Esophagus (tissue), 2 donors: Measurements from ENCODE around the gene PJVK. TPM values are rescaled to one million over a fixed set of nuclear protein-coding genes. Genes with fewer than 3 reads are reported as not detected.

Source experiments
- H3K27ac ChIP-seq, 2 donors: one replicate each; pipeline ENCODE4 v1.5.1; 2013; ENCODE audit warnings: low read depth in 2 of 2, mild to moderate bottlenecking in 2 of 2, inconsistent platforms in 1 of 2, low read length in 1 of 2, moderate library complexity in 1 of 2
- H3K27me3 ChIP-seq, 2 donors: one replicate each; pipeline ENCODE4 v1.6.1; 2013; ENCODE audit warnings: low read length in 2 of 2, control low read depth in 1 of 2, mild to moderate bottlenecking in 1 of 2; ENCODE audit not compliant: insufficient read depth in 2 of 2, control insufficient read depth in 1 of 2
- H3K36me3 ChIP-seq, 2 donors: one replicate each; pipeline ENCODE4 v1.6.1; 2013; ENCODE audit warnings: low read length in 1 of 2; ENCODE audit not compliant: control insufficient read depth in 2 of 2, insufficient read depth in 2 of 2
- H3K4me1 ChIP-seq, 2 donors: one replicate each; pipeline ENCODE4 v1.6.1; 2013; ENCODE audit warnings: low read length in 1 of 2; ENCODE audit not compliant: control insufficient read depth in 2 of 2, insufficient read depth in 2 of 2
- H3K4me3 ChIP-seq, 2 donors: one replicate each; pipeline ENCODE4 v1.5.1; 2013; ENCODE audit warnings: low read length in 2 of 2, mild to moderate bottlenecking in 2 of 2, low read depth in 1 of 2, moderate library complexity in 1 of 2
- H3K9me3 ChIP-seq, 2 donors: one replicate each; pipeline ENCODE4 v1.6.1; 2013; ENCODE audit warnings: mild to moderate bottlenecking in 2 of 2, low read depth in 1 of 2, low read length in 1 of 2, moderate library complexity in 1 of 2; ENCODE audit not compliant: control insufficient read depth in 2 of 2, insufficient read depth in 1 of 2
- WGBS, 2 donors: extraction: QIAGEN DNeasy Blood & Tissue Kit; methylation state at CpG; one replicate each; pipeline ENCODE4 v1.1.7; 2013; 5-methylcytosine and 5-hydroxymethylcytosine counted together
- polyA plus RNA-seq, 2 donors: library from polyadenylated mRNA; stranded (reverse); fragments of 200-250 nt; gene quantifications; one replicate each; pipeline ENCODE4 v1.2.3, GENCODE V29; 2013
- donor health status: healthy with polysubstance abuse.
- donor health status: Bipolar disorder and iron deficiency.

PJVK gene
- polyA plus RNA-seq, 2 donors, result 1.3 to 5.2 TPM

- no peaks in the 10 kb centered on the region for H3K27me3 ChIP-seq
- no peak overlapping the region for H3K4me3 ChIP-seq
- no peak overlapping the region for H3K27ac ChIP-seq
- H3K9me3 ChIP-seq, result no peaks in the 10 kb centered on the region
- no peaks in the 10 kb centered on the region for H3K4me1 ChIP-seq
- peaks cover 9 to 11% of the 10 kb centered on the region in 2 donors for H3K36me3 ChIP-seq
- 77 to 82% methylated on average over 4 of the region's 4 CpGs for WGBS, 2 donors
These were observed 44.9 kb downstream of the PJVK start for GRCh38 chr2:178496049-178496448.

DNA sequence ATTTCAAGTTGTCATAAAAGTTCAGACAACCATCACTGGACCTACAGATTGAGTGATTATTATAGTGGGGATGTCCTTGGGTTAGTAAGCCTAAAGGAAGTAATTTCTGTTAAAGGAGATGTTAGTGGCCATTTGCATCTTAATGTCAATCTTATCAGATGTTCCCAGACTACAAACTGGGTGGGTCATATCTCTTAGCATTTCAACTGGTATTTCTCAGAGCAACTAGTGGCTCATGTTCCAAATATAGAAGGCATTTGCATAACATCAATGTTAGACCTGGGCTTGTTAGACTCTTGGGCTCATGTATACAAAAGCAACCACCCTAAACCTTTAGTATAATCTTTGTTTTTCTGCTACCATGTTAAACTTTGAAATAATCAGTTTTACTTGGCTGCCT, 47.0 kb downstream of the PJVK start:
- Histone ChIP-seq H3K27ac (no peak overlapping the region), H3K4me3 (no peak overlapping the region), H3K36me3 (peaks cover 9 to 11% of the 10 kb centered on the region in 2 donors), H3K9me3 (no peaks in the 10 kb centered on the region), H3K27me3 (no peaks in the 10 kb centered on the region), H3K4me1 (no peaks in the 10 kb centered on the region)

- no peak overlapping the region for H3K27ac ChIP-seq
- 93 to 96% methylated on average over 3 of the region's 3 CpGs for WGBS, 2 donors
- no peaks in the 10 kb centered on the region for H3K4me1 ChIP-seq
- peaks cover 4 to 7% of the 10 kb centered on the region in 2 donors for H3K36me3 ChIP-seq
- no peaks in the 10 kb centered on the region for H3K27me3 ChIP-seq
- H3K4me3 ChIP-seq, result no peak overlapping the region
- no peaks in the 10 kb centered on the region for H3K9me3 ChIP-seq
These were observed 48.5 kb downstream of the PJVK start for GRCh38 chr2:178499640-178500039.

DNA sequence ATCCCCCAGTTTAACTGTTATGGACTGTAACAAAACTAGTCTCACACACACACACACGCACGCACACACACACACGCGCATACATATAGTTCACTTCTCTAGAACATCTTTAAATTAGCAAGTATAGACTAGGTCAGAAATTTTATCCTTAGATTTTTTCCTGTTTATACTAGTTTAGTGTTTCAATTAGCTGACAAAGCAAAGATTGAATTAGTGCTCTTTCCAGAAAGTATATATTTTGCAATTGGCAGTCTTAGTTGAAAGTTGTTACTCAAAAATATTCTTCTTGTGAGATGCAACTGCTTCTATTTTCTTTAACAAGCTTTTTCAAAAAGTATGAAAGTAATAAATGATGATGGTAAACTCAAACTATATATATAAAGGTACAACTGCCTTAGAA, 51.6 kb downstream of the PJVK start:
- Histone ChIP-seq H3K36me3 (peaks cover 2 to 4% of the 10 kb centered on the region in 2 donors), H3K4me3 (no peak overlapping the region)

DNA sequence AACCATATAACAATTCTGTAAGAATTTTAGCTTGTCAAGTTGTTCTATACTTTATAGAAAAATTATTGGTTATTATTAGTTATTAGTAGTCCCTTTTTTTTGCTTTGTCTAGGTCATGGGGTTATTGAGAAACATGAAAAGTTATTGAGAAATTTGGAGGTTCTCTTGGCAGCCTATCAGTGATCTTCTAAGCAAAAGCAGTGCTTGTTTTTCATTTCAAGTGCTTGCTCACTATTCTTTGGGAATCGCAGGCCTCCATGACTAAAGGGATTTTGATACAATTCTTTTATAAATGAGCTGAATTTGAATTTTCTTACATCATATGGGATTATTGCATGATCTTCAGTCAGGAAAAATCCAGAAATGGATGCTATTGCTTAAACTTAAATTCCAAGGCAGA, 54.9 kb downstream of the PJVK start:
- no peaks in the 10 kb centered on the region for H3K4me1 ChIP-seq
- H3K27ac ChIP-seq, result no peak overlapping the region
- no peaks in the 10 kb centered on the region for H3K27me3 ChIP-seq
- H3K9me3 ChIP-seq, result no peaks in the 10 kb centered on the region
- H3K36me3 ChIP-seq, result no peaks in the 10 kb centered on the region
- H3K4me3 ChIP-seq, result no peak overlapping the region
- WGBS, 2 donors, result 90 to 92% methylated on average over 1 of the region's 1 CpG

More for the DNA sequence above, 51.6 kb downstream of the PJVK start:
- Histone ChIP-seq H3K27ac (no peak overlapping the region), H3K27me3 (no peaks in the 10 kb centered on the region), H3K4me1 (no peaks in the 10 kb centered on the region), H3K9me3 (no peaks in the 10 kb centered on the region)
- 98 to 99% methylated on average over 4 of the region's 4 CpGs for WGBS, 2 donors

- Histone ChIP-seq H3K9me3 (no peaks in the 10 kb centered on the region), H3K4me1 (no peaks in the 10 kb centered on the region), H3K36me3 (no peaks in the 10 kb centered on the region), H3K27ac (no peak overlapping the region), H3K4me3 (no peak overlapping the region), H3K27me3 (no peaks in the 10 kb centered on the region)
- WGBS, 2 donors, result 91 to 96% methylated on average over 2 of the region's 2 CpGs
These were observed 55.3 kb downstream of the PJVK start for GRCh38 chr2:178506524-178506923.

- H3K27me3 ChIP-seq, result no peaks in the 10 kb centered on the region
- H3K9me3 ChIP-seq, result no peaks in the 10 kb centered on the region
- no peaks in the 10 kb centered on the region for H3K36me3 ChIP-seq
- no peaks in the 10 kb centered on the region for H3K4me1 ChIP-seq
- H3K4me3 ChIP-seq, result no peak overlapping the region
- WGBS, 2 donors, result 86 to 92% methylated on average over 1 of the region's 1 CpG
- no peak overlapping the region for H3K27ac ChIP-seq
These were observed 55.8 kb downstream of the PJVK start for GRCh38 chr2:178506949-178507348.

GRCh38 chr2:178508646-178509045, 57.5 kb downstream of the PJVK start:
- Histone ChIP-seq H3K27me3 (no peaks in the 10 kb centered on the region), H3K4me1 (no peaks in the 10 kb centered on the region), H3K27ac (no peak overlapping the region), H3K4me3 (no peak overlapping the region), H3K36me3 (no peaks in the 10 kb centered on the region), H3K9me3 (no peaks in the 10 kb centered on the region)
- 97 to 100% methylated on average over 2 of the region's 2 CpGs for WGBS, 2 donors

DNA sequence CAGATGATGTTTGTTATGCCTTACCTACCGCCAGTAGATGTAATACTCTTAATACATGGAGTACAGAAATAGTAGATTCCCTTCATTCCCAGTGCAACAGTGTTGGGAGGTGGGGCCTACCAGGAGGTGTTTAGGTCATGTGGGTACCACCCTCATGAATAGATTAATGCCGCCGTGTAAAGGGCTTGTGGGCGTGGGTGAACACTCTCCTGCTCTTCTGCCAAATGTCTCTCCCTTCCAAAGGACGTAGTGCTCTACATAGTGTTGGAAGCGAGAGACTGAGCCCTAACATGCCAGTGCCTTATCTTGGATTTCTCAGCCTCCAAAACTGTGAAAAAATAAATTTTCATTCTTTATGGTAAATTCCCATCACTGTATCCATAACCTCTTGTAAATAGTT, 59.2 kb downstream of the PJVK start:
- Histone ChIP-seq H3K27me3 (no peaks in the 10 kb centered on the region), H3K9me3 (no peaks in the 10 kb centered on the region), H3K27ac (no peak overlapping the region), H3K4me1 (no peaks in the 10 kb centered on the region), H3K36me3 (peaks cover 0 to 3% of the 10 kb centered on the region in 2 donors), H3K4me3 (no peak overlapping the region)
- WGBS, 2 donors, result 90 to 91% methylated on average over 6 of the region's 6 CpGs
